GM19238 (cell line): Measurements from ENCODE around the gene C11orf68.

Source experiments
- DNase-seq: peaks from one replicate; pipeline ENCODE4 v3.0.0; 2011; ENCODE audit warnings: low spot score; ENCODE audit not compliant: insufficient read length

The C11orf68 gene

GRCh38 chr11:65872586-65873317, 46.1 kb downstream of the C11orf68 start, which contains the start of gene EFEMP2:
TSS of gene EFEMP2 (minus strand) at chr11:65872800. CDS start at chr11:65872354, 446 bp downstream.
- no peak for DNase-seq

- DNase-seq: no peak
Measured at GRCh38 chr11:65871811-65872548, 46.9 kb downstream of the C11orf68 start.

- DNase-seq: no peak
Measured at GRCh38 chr11:65870706-65871681, 47.9 kb downstream of the C11orf68 start.

- DNase-seq: no peak
Measured at GRCh38 chr11:65870307-65870658, 48.6 kb downstream of the C11orf68 start.

DNA sequence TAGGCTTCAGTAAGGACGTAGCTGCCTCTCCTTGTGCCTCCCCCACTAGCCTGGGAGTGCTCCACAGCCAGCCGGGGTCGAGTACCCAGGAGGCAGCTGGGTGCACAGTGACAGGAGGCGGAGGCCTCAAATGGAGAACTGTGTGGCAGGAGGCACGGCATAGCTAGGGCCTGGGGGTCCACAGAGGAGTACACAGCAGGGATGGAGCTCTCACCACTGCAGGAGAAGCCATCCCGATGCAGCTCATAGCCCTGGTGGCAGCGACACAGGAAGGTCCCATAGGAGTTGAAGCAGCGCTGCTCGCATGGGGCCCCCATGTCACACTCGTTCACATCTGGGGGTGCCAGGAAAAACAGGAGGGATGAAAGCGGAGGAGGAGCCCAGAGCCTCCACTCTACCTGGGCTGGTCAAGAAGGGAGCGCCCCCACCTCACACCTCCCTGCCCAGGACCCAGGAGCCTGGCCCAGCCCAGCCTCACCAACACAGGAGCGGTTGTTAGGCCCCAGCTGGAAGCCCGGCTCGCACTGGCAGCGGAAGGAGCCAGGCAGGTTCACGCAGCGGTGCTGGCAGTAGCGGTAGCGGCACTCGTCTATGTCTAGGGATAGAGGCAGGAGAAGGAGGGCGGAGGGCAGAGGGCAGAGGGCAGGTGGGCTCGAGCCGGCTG, 49.1 kb downstream of the C11orf68 start:
- DNase-seq: no peak

DNA sequence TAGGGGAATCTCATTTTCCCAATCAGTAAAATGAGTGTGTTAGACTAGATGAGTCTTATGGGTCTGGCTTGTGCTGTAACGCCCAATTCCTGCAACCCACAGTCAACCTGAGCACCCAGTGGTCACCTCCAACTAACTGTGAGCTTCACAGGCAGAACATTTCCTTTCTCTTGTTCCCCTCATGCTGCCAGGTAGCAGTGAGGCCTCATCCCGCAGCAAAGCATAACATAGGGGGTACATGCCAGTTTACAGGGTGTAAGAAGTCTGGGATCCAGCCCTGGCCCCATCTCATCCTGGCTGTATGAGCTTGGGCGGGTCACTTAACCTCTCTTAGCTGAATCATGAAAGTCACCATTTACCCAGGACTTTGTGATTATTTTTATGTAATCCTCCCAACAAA, 50.0 kb downstream of the C11orf68 start:
- no peak for DNase-seq

- no peak for DNase-seq
Measured at GRCh38 chr11:65868076-65868667, 50.7 kb downstream of the C11orf68 start.

DNA sequence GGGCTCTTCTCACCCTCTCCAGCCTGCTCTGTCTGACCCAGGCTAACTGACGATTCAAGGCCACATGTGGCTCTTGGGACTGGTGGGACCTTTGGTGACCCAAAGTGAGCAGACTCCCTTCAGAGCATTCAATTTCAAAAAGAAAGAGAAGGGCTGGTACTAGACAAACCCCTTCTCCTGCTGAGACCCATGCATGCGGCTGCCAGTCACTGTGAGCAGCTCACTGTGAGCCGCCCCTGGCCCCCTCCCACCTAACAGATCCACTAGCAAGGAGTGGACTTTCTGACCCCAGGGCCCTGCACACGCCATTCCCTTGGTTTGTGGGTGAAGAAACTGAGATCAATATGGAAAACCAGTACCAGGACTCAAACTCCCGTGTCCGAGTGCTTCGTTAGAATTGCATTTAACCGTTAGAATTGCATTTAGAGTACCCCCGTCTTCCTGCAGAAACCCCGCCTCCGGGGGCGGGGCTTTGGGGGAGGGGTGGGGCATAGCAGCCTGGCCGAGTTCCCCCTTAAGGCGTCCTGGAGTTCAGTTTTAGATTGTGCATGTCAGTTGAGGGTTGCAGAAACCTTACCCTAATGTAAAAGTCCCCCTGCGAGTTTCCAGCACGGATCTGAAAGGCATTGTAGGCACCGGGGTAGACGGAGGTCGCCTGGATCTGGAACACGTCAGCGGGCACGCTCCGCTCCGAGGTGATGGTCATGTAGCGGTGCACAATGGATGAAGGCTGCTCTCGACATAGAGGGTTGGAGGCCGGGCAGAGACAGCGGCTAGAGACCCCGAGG, 51.4 kb downstream of the C11orf68 start:
- DNase-seq: no peak
